Kasumi-1 (cell line): ENCODE data around the gene STAMBPL1.
A peak's percentile ranks its signal among the peaks of the same experiment; 100 is the strongest.
"Not testable (repeated sequence)": the region's sequence is repeated elsewhere in the genome, so short reads cannot be mapped to it uniquely, and the experiment has no call there.

Source experiments
- DNase-seq, 2 experiments: peaks; one replicate each; lab custom pipeline; 2025; lab: John Stamatoyannopoulos, UW

Gene STAMBPL1

DNA sequence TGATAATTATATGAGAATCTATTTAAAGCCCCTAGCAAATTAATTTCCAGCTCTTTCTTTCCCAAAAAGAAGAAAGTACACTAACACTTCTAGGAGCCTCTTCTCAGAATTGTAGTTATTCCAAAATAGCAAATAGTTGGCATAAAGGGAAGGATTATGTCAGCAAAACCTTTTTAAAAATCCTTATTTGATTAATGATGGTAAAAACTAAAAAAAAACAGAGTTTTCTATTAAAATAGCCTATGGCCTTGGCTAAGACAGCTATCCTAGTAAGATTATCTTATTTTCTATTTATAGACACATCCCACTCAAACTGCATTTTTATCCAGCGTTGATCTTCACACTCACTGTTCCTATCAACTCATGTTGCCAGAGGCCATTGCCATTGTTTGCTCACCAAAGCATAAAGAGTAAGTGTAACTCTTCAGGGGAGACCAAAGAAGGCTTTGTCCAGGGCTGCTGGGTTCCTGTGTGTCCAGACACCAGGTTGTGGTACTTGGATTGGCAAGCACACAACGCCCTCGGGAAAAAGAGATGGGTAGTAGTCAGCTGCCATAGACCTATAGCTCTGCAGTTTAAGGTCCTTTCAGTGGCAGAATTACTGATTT lies 41.0 kb downstream of the STAMBPL1 start:
- DNase-seq, result no peak

DNA sequence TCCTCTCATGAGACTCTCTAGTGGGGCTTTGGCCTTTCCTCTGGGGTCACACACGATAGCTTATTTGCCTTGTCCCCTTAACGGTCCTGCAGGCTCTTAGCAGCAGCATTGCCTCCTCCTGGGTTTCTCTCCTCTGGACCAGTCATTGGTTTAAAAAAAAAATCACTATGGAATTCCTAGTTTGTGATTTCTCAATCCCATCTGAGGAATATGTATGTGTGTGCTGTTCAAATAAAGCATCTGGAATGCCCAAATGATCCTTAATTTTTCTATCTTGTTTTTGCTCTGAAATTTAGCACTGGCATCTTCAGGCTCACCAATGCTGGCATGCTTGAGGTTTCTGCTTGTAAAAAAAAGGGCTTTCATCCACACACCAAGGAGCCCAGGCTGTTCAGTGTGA lies 42.0 kb downstream of the STAMBPL1 start:
- no peak for DNase-seq

GRCh38 chr10:88923520-88923919 lies 43.5 kb downstream of the STAMBPL1 start:
- DNase-seq, result no peak

DNA sequence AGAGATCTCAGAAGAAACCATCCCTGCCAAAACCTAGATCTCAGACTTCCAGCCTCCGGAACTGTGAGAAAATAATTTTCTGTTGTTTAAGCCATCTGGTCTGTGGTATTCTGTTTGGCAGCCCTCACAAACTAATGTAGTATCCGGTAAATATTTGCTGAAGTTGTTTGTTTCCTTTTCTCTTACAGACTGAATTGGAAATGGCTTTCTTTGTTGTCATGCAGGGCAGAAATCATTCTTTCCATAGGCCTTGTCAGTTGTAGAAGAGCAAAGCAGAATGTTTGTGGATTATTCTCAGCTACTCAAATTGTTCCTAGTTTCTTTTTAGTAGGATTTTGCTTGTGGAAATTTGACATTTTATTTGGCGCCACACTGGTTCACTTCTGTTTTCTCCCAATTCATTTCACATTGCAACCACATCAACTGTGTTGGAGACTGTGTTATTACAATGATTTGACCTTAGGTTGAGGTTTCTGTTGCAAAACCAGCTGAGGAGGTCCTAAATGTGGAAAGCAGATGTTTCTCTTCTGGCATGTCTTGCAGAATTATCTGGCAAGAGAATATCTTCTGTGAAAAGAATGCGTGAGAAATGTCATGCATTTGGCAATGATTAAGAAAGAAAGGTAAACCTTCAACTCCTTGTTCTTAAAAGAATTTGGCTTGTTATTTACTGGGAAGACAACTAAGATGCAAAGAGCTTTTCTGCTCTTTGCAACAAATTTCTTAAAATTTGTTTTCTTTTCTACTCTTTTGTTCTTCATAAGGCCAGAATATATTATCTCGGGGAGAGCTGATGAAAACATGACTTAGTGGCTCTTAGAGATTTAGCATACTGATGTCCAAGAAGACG lies 46.7 kb downstream of the STAMBPL1 start:
- DNase-seq, result peak; percentile 6 to 18

DNA sequence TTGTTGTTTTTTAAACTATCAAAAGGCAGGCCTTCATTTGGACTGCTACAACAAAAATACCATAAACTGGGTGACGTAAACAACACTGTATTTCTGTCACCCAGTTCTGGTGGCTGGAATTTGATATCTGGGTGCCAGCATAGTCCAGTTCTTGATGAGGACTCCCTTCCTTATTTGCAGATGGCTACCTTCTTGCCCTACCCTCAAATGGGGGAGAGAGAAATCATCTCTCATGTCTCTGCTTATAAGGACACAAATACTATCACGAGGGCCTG lies 47.3 kb downstream of the STAMBPL1 start:
- no peak for DNase-seq

GRCh38 chr10:88928254-88928653 lies 48.2 kb downstream of the STAMBPL1 start:
- DNase-seq, result no peak

DNA sequence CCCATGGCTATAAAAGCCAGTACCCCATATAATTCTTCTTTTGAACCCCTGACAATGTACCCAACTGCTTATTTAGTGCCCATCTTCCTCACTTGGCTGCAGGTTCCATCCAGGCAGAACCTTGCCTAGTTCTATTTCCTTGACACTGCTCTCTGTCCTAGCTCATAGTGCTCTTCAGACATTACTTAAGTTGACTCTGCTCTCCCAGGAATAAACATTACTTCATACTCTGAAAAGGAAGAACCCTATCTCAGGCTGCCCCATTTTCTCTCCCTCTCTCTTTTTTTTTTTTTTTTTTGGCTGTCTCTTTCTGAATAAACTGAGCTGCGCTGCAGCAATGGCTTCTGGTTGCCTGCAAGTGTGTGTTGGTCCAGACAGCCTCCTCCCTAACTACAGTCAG lies 51.5 kb downstream of the STAMBPL1 start:
- no peak for DNase-seq

DNA sequence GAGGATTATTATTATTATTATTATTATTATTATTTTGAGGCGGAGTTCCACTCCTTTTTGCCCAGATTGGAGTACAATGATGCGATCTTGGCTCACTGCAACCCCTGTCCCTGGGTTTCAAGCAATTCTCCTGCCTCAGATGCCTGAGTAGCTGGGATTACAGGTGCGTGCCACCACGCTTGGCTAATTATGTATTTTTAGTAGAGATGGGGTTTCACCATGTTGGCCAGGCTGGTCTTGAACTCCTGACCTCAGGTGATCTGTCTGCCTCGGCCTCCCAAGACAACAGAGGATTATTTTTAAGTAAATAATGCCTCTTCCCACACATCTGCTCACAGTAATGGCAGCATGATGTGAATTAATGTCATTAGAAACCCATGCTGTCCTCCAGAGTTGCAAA lies 52.0 kb downstream of the STAMBPL1 start:
- DNase-seq, result not testable (repeated sequence)

GRCh38 chr10:88932539-88933256 lies 52.7 kb downstream of the STAMBPL1 start:
- DNase-seq, result peak; percentile 96 to 97

DNA sequence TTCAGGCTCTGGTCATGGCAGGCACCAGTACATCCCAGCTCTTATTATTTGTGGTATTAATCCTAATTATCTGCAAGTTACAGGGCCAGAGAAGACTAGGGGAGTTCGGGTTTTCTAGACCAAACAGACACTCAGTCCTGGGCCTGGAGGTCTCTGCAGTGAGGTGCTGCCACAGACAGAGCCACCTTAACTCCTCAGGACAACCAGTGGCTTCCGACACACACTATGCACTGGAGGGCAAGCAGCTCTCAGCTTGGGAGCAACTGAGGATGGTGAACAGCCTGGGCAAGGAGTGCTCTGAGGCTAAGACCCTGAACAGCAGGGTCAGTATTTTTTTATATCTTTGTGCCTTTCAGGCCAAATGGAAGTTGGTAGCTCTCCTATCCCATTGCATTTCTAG lies 53.5 kb downstream of the STAMBPL1 start:
- no peak for DNase-seq

GRCh38 chr10:88934900-88935672 lies 55.0 kb downstream of the STAMBPL1 start:
- DNase-seq, result peak; percentile 90 to 96

GRCh38 chr10:88936656-88937055 lies 56.6 kb downstream of the STAMBPL1 start:
- no peak for DNase-seq

- DNase-seq, result no peak
Measured at GRCh38 chr10:88938039-88938438, 58.0 kb downstream of the STAMBPL1 start.

DNA sequence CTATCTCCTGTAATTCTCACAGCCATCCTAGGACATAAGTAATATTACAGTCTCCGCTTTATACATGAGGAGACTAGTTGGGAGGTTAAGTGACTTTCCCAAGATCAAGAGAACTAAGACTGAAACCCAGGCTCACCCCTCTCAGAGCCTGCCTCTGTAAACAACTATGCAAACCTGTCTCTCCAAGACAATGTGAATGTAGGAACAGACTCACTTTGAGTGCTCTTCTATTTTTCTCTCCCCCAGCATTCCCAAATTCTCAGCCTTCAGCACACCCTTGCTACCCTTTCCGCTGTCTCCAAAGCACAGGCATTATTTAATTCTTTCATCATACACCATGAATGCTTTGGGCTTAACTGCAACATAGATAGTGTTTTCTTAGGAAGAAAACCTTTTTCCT lies 58.9 kb downstream of the STAMBPL1 start:
- DNase-seq, result no peak

- no peak for DNase-seq
Measured at GRCh38 chr10:88941026-88941425, 61.0 kb downstream of the STAMBPL1 start.

- no peak for DNase-seq
Measured at GRCh38 chr10:88943778-88944177, 63.7 kb downstream of the STAMBPL1 start.

GRCh38 chr10:88944813-88945212 lies 64.8 kb downstream of the STAMBPL1 start:
- no peak for DNase-seq

GRCh38 chr10:88946200-88946599 lies 66.2 kb downstream of the STAMBPL1 start:
- no peak for DNase-seq

GRCh38 chr10:88946965-88947590 lies 67.0 kb downstream of the STAMBPL1 start:
- DNase-seq, result no peak

GRCh38 chr10:88949051-88949450 lies 69.0 kb downstream of the STAMBPL1 start:
- DNase-seq, result no peak

DNA sequence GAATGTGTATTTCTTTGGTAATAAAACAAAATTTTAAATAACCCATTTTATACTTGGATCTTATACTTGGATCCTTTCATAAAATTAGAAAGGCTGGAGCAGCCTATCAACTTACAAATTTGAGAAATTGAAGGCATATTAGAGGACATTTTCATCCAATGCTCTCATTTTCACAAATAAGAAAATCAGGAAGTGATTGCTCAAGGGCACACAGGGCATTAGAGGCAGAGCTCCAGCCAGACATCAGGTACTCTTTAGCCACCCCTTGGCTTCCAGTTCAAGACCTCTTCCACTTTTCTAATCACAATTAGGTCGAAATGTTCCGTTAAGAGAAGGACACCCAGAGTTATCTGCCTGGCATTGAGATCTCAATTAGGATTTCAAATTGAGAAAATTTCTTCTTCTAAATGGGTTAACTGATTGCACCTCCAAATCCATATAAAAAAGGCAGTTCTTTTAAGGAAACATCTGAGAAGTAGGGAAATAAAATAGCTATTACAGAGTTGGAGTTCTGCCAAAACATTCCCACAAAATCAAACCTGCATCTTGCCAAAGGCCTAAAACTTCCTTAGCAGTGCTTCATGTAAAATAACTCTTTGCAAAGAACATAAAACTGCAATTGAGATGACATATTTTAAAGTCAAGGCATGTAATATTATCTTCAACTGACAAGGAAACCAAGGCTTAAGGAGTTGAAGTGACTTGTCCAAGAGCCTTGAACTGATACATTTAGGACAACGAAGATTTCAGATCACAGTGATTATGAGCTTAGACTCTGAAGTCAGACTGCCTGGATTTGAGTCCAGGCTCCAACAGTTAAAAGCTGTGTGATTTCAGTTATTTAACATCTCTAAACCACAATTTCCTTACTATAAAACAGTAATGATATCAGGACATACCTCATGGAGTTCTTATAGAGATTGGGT lies 70.1 kb downstream of the STAMBPL1 start:
- DNase-seq, result peak in 1 of 2 experiments; percentile 11
